ENCODE results near the gene SLC10A7. TPM values are rescaled to one million over a fixed set of nuclear protein-coding genes. Genes with fewer than 3 reads are reported as not detected.

The SLC10A7 gene
- total and polyA plus RNA-seq, 10 of the 15 experiments (the other 5 are each of a cell fraction or from before 2014, with no cell fraction given), result 4.6 to 23.7 (median 15.6) TPM

DNA sequence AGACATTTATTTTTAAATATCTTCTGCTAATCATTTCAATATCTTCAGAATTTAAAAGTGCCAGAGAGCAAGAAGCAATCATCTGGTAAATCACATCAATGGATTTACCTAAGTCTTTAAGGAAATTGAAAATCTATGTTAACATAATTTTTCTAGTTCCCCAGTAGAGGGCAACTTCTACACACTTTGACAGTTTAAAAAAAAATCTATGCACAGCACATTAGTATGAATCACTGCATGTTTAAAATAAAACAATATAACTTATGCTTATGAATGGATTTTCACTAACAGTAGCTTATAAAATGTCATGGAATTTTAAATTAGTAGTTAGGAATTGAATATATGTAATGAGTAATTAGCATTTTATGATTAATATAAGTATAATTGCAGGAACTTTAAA lies 180.9 kb downstream of the SLC10A7 start:
- Histone ChIP-seq H3K4me3 (no peak overlapping the region), H3K27me3 (replicated peaks in 1 of 2; ENCODE audit: control insufficient read depth in 2 of 2, insufficient read depth in 2 of 2, low read length in 1 of 2) (no peaks in the 10 kb centered on the region), H4K20me1 (ENCODE audit: control insufficient read depth, insufficient read depth) (no peaks in the 10 kb centered on the region; the same call in 1 of the 2 replicates), H2AFZ (ENCODE audit: control insufficient read depth, low read depth, low read length) (no peak overlapping the region), H3K36me3 (ENCODE audit: control insufficient read depth in 2 of 2, insufficient read depth in 2 of 2, low read length in 1 of 2) (no peaks in the 10 kb centered on the region), H3K4me2 (ENCODE audit: control insufficient read depth, insufficient read depth) (no peak overlapping the region), H3K9me3 (replicated peaks; ENCODE audit: control insufficient read depth, insufficient read depth, low read length) (no peaks in the 10 kb centered on the region), H3K27ac (ENCODE audit: control insufficient read depth, insufficient read depth) (no peak overlapping the region), H3K9ac (ENCODE audit: control insufficient read depth, insufficient read depth, low read length) (no peak overlapping the region), H3K79me2 (ENCODE audit: control insufficient read depth, insufficient read depth, low read length) (no peaks in the 10 kb centered on the region; the same call in 1 of the 2 replicates), H3K4me1 (ENCODE audit: control insufficient read depth, insufficient read depth, low read length) (peaks cover 7% of the 10 kb centered on the region)
- FAIRE-seq (no peak), ATAC-seq (peak; percentile 33; the same call in 2 of the 3 replicates), DNase-seq (ENCODE audit: low read depth, low spot score) (no peak)
- SMC1A ChIA-PET (ENCODE audit: uncharacterized antibody, unreplicated experiment), result interaction anchor here (0.6 to 3.9 kb wide), 14 partner anchors 18 to 756 kb away, joined by 3 to 43 read pairs (median 4); no protein-coding TSS in a partner anchor
- POLR2A ChIA-PET, result no interaction called here
- no TSS peak for BruUV-seq (replicated peaks)
- intact Hi-C loops (cut with micrococcal nuclease; ENCODE audit: unreplicated experiment), result loop anchor here (5.0 to 10.0 kb wide), 5 partner anchors 313 to 664 kb away; no protein-coding TSS in a partner anchor
- CTCF ChIA-PET, result interaction anchor here (0.5 to 15.2 kb wide), 18 partner anchors 9 to 756 kb away, joined by 3 to 173 read pairs (median 4); no protein-coding TSS in a partner anchor
- in situ Hi-C loops (cut with MboI), result no loop called here
- RAD21 ChIA-PET (ENCODE audit: unreplicated experiment), result interaction anchor here (0.8 to 4.4 kb wide), 8 partner anchors 60 to 575 kb away, joined by 3 to 28 read pairs (median 5); no protein-coding TSS in a partner anchor
- TF ChIP-seq PAX8 (IDR thresholded peaks at IDR 0.05) (no peak), NR2C2 (IDR thresholded peaks at IDR 0.05; ENCODE audit: borderline replicate concordance, control insufficient read depth, insufficient read length, low read depth) (no peak), TCF12 (IDR thresholded peaks at IDR 0.05; ENCODE audit: low read depth, low read length) (no peak), ZNF207 (IDR thresholded peaks at IDR 0.05; ENCODE audit: borderline replicate concordance) (no peak), NR2F1 (conservative IDR thresholded peaks at IDR 0.05) (no peak), PAX5 (IDR thresholded peaks at IDR 0.05; ENCODE audit: borderline replicate concordance, low read depth, low read length) (no peak), TAF1 (IDR thresholded peaks at IDR 0.05; ENCODE audit: borderline replicate concordance, low read depth, low read length) (no peak), GATAD2B (conservative IDR thresholded peaks at IDR 0.05; ENCODE audit: low read depth) (no peak), SMC3 (IDR thresholded peaks at IDR 0.05; ENCODE audit: borderline replicate concordance, low read length) (peak; percentile 67; the same call in 1 of the 2 replicates), TBL1XR1 (IDR thresholded peaks at IDR 0.05; ENCODE audit: low read depth, low read length) (no peak), ZNF274 (IDR thresholded peaks at IDR 0.05; ENCODE audit: insufficient read depth, insufficient read length) (no peak), ZNF622 (IDR thresholded peaks at IDR 0.05) (no peak), EP300 (IDR thresholded peaks at IDR 0.05; ENCODE audit: borderline replicate concordance in 1 of 2, control insufficient read depth in 1 of 2, low read depth in 2 of 2, low read length in 2 of 2) (no peak), SUPT20H (IDR thresholded peaks at IDR 0.05; ENCODE audit: borderline replicate concordance, control insufficient read depth, low read depth, low read length) (no peak)
- TF ChIP-seq, protein P1, sequence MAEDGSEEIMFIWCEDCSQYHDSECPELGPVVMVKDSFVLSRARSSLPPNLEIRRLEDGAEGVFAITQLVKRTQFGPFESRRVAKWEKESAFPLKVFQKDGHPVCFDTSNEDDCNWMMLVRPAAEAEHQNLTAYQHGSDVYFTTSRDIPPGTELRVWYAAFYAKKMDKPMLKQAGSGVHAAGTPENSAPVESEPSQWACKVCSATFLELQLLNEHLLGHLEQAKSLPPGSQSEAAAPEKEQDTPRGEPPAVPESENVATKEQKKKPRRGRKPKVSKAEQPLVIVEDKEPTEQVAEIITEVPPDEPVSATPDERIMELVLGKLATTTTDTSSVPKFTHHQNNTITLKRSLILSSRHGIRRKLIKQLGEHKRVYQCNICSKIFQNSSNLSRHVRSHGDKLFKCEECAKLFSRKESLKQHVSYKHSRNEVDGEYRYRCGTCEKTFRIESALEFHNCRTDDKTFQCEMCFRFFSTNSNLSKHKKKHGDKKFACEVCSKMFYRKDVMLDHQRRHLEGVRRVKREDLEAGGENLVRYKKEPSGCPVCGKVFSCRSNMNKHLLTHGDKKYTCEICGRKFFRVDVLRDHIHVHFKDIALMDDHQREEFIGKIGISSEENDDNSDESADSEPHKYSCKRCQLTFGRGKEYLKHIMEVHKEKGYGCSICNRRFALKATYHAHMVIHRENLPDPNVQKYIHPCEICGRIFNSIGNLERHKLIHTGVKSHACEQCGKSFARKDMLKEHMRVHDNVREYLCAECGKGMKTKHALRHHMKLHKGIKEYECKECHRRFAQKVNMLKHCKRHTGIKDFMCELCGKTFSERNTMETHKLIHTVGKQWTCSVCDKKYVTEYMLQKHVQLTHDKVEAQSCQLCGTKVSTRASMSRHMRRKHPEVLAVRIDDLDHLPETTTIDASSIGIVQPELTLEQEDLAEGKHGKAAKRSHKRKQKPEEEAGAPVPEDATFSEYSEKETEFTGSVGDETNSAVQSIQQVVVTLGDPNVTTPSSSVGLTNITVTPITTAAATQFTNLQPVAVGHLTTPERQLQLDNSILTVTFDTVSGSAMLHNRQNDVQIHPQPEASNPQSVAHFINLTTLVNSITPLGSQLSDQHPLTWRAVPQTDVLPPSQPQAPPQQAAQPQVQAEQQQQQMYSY (CRISPR knock-in tag; IDR thresholded peaks at IDR 0.05), result no peak
- TF ChIP-seq, protein P2, sequence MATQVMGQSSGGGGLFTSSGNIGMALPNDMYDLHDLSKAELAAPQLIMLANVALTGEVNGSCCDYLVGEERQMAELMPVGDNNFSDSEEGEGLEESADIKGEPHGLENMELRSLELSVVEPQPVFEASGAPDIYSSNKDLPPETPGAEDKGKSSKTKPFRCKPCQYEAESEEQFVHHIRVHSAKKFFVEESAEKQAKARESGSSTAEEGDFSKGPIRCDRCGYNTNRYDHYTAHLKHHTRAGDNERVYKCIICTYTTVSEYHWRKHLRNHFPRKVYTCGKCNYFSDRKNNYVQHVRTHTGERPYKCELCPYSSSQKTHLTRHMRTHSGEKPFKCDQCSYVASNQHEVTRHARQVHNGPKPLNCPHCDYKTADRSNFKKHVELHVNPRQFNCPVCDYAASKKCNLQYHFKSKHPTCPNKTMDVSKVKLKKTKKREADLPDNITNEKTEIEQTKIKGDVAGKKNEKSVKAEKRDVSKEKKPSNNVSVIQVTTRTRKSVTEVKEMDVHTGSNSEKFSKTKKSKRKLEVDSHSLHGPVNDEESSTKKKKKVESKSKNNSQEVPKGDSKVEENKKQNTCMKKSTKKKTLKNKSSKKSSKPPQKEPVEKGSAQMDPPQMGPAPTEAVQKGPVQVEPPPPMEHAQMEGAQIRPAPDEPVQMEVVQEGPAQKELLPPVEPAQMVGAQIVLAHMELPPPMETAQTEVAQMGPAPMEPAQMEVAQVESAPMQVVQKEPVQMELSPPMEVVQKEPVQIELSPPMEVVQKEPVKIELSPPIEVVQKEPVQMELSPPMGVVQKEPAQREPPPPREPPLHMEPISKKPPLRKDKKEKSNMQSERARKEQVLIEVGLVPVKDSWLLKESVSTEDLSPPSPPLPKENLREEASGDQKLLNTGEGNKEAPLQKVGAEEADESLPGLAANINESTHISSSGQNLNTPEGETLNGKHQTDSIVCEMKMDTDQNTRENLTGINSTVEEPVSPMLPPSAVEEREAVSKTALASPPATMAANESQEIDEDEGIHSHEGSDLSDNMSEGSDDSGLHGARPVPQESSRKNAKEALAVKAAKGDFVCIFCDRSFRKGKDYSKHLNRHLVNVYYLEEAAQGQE (IDR thresholded peaks at IDR 0.05; ENCODE audit: low read depth, low read length), result no peak
- TF ChIP-seq, protein P3, sequence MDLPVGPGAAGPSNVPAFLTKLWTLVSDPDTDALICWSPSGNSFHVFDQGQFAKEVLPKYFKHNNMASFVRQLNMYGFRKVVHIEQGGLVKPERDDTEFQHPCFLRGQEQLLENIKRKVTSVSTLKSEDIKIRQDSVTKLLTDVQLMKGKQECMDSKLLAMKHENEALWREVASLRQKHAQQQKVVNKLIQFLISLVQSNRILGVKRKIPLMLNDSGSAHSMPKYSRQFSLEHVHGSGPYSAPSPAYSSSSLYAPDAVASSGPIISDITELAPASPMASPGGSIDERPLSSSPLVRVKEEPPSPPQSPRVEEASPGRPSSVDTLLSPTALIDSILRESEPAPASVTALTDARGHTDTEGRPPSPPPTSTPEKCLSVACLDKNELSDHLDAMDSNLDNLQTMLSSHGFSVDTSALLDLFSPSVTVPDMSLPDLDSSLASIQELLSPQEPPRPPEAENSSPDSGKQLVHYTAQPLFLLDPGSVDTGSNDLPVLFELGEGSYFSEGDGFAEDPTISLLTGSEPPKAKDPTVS (IDR thresholded peaks at IDR 0.05; ENCODE audit: low read depth, low read length), result no peak
